WTC11 (cell line): ENCODE results near the gene SH2D3C. TPM values are rescaled to one million over a fixed set of nuclear protein-coding genes. Genes with fewer than 3 reads are reported as not detected.

Experiments
- ATAC-seq: fragments of 200-7000 bp; cut with Tn5 transposase; 2 replicates; pipeline ENCODE4 v1.10.0; 2021; ENCODE audit warnings: mild to moderate bottlenecking, moderate library complexity
- CTCF ChIA-PET: fragments of 300-600 bp; sonication (Branson Sonifier 250); formaldehyde crosslinking; loops from one replicate; lab custom pipeline; 2021; ENCODE audit warnings: antibody characterized with exemption; lab: Charles Lee
- POLR2A ChIA-PET: fragments of 350-600 bp; sonication (Branson Sonifier 250); formaldehyde crosslinking; loops from one replicate; lab custom pipeline; 2021; ENCODE audit warnings: antibody characterized with exemption; lab: Charles Lee
- DNase-seq: peaks from one replicate; pipeline ENCODE4 v3.0.0; 2021; ENCODE audit warnings: low spot score
- H3K27ac Mint-ChIP-seq: 2 replicates; pipeline ENCODE4 v1.8.0; 2021; ENCODE audit warnings: mixed read lengths
- H3K27me3 Mint-ChIP-seq: 2 replicates; pipeline ENCODE4 v1.8.0; 2021; ENCODE audit warnings: low read depth, mild to moderate bottlenecking, moderate library complexity, mixed read lengths
- H3K36me3 Mint-ChIP-seq: 2 replicates; pipeline ENCODE4 v1.8.0; 2021; ENCODE audit warnings: mixed read lengths
- H3K4me1 Mint-ChIP-seq: 2 replicates; pipeline ENCODE4 v1.8.0; 2022; ENCODE audit warnings: mixed read lengths
- H3K4me3 Mint-ChIP-seq: 2 replicates; pipeline ENCODE4 v1.8.0; 2021; ENCODE audit warnings: mild to moderate bottlenecking, moderate library complexity, mixed read lengths
- H3K9me3 Mint-ChIP-seq: 2 replicates; pipeline ENCODE4 v1.8.0; 2021; ENCODE audit warnings: mixed read lengths
- AFF4 ChIP-seq: sonication (generic); formaldehyde crosslinking; IDR thresholded peaks from 2 replicates; pipeline ENCODE4 v1.8.1; 2023; ENCODE audit warnings: mild to moderate bottlenecking, missing genetic modification reagents, borderline replicate concordance
- ATF6 ChIP-seq: sonication (generic); formaldehyde crosslinking; IDR thresholded peaks from 2 replicates; pipeline ENCODE4 v1.8.1; 2023; ENCODE audit warnings: mild to moderate bottlenecking, missing genetic modification reagents
- CTCF ChIP-seq: fragments of 200-600 bp; IDR thresholded peaks from 2 replicates; pipeline ENCODE4 v1.8.0; 2022; ENCODE audit warnings: antibody characterized with exemption
- FOXP4 ChIP-seq: sonication (generic); formaldehyde crosslinking; IDR thresholded peaks from 2 replicates; pipeline ENCODE4 v1.8.0; 2022; ENCODE audit warnings: mild to moderate bottlenecking, missing genetic modification reagents
- HMGA2 ChIP-seq: fragments of 250-450 bp; sonication (Bioruptor Pico); IDR thresholded peaks from 2 replicates; pipeline ENCODE4 v1.4.0; 2021; ENCODE audit warnings: mild to moderate bottlenecking, moderate library complexity
- HMGXB4 ChIP-seq: sonication (generic); formaldehyde crosslinking; IDR thresholded peaks from 2 replicates; pipeline ENCODE4 v1.8.1; 2023; ENCODE audit warnings: mild to moderate bottlenecking, moderate library complexity, missing genetic modification reagents
- IRF2 ChIP-seq: sonication (generic); formaldehyde crosslinking; IDR thresholded peaks from 2 replicates; pipeline ENCODE4 v1.8.0; 2022; ENCODE audit warnings: low read depth, missing genetic modification reagents, borderline replicate concordance
- KAT7 ChIP-seq: sonication (generic); formaldehyde crosslinking; IDR thresholded peaks from 2 replicates; pipeline ENCODE4 v1.8.1; 2023; ENCODE audit warnings: missing genetic modification reagents, mild to moderate bottlenecking, borderline replicate concordance
- NFYB ChIP-seq: sonication (generic); formaldehyde crosslinking; conservative IDR thresholded peaks from 2 replicates; pipeline ENCODE4 v1.8.0; 2022; ENCODE audit warnings: low read depth, missing genetic modification reagents
- NR3C1 ChIP-seq: sonication (generic); formaldehyde crosslinking; conservative IDR thresholded peaks from 2 replicates; pipeline ENCODE4 v1.8.1; 2023; ENCODE audit warnings: low read depth, mild to moderate bottlenecking, missing genetic modification reagents
- PRDM15 ChIP-seq: sonication (generic); formaldehyde crosslinking; IDR thresholded peaks from 2 replicates; pipeline ENCODE4 v1.8.0; 2022; ENCODE audit warnings: missing genetic modification reagents
- USF1 ChIP-seq: sonication (generic); formaldehyde crosslinking; IDR thresholded peaks from 2 replicates; pipeline ENCODE4 v1.8.0; 2022; ENCODE audit warnings: mild to moderate bottlenecking, missing genetic modification reagents
- ZBTB21 ChIP-seq: sonication (generic); formaldehyde crosslinking; IDR thresholded peaks from 2 replicates; pipeline ENCODE4 v1.8.1; 2023; ENCODE audit warnings: mild to moderate bottlenecking, missing genetic modification reagents, borderline replicate concordance
- ZMAT4 ChIP-seq: fragments of 250-450 bp; sonication (Bioruptor Pico); IDR thresholded peaks from 2 replicates; pipeline ENCODE4 v1.9.0; 2021; ENCODE audit warnings: mild to moderate bottlenecking
- ZNF263 ChIP-seq: sonication (generic); formaldehyde crosslinking; IDR thresholded peaks from 2 replicates; pipeline ENCODE4 v1.8.1; 2022; ENCODE audit warnings: low read depth, mild to moderate bottlenecking, moderate library complexity, missing genetic modification reagents
- ZNF317 ChIP-seq: sonication (generic); formaldehyde crosslinking; IDR thresholded peaks from 2 replicates; pipeline ENCODE4 v1.8.1; 2023; ENCODE audit warnings: low read depth, mild to moderate bottlenecking, moderate library complexity, missing genetic modification reagents, borderline replicate concordance
- ZNF416 ChIP-seq: fragments of 250-450 bp; sonication (Bioruptor Pico); IDR thresholded peaks from 2 replicates; pipeline ENCODE4 v1.9.0; 2021; ENCODE audit warnings: mild to moderate bottlenecking, inconsistent platforms
- total RNA-seq: library from RNA; stranded (reverse); gene quantifications from 3 replicates; pipeline ENCODE4 v1.2.3, GENCODE V29; 2021

The SH2D3C gene
- total RNA-seq, 1 experiment from 2014 or later = 5.4 TPM

- ChIA-PET POLR2A (interaction anchor here (0.6 kb wide), 1 partner anchor 37 kb away, joined by 10 read pairs; no protein-coding TSS in a partner anchor), CTCF (interaction anchor here (0.7 to 1.8 kb wide), 3 partner anchors 11 to 73 kb away, joined by 3 to 5 read pairs (median 3); partner anchors contain the start of gene CDK9)
- H3K27ac Mint-ChIP-seq = no peak overlapping the region
Observed at GRCh38 chr9:127796852-127797370, 18.4 kb upstream of the SH2D3C start.

More at GRCh38 chr9:127796852-127797370, 18.4 kb upstream of the SH2D3C start:
- ATAC-seq = no peak
- H3K4me3 Mint-ChIP-seq = no peak overlapping the region
- TF ChIP-seq NFYB (no peak), HMGA2 (no peak), NR3C1 (no peak), FOXP4 (CRISPR knock-in tag) (no peak), HMGXB4 (CRISPR knock-in tag) (no peak), ZNF317 (CRISPR knock-in tag) (no peak), IRF2 (CRISPR knock-in tag) (no peak), ZNF416 (CRISPR knock-in tag) (no peak), ZMAT4 (no peak), KAT7 (CRISPR knock-in tag) (no peak), CTCF (no peak), AFF4 (CRISPR knock-in tag) (no peak), PRDM15 (CRISPR knock-in tag) (no peak), USF1 (CRISPR knock-in tag) (no peak), ZBTB21 (CRISPR knock-in tag) (no peak), ZNF263 (CRISPR knock-in tag) (no peak), ATF6 (CRISPR knock-in tag) (no peak)
- TF ChIP-seq, all 79 proteins: peak for 0
- H3K9me3 Mint-ChIP-seq = no peaks in the 10 kb centered on the region
- H3K27me3 Mint-ChIP-seq = no peaks in the 10 kb centered on the region
- peaks cover 4% of the 10 kb centered on the region for H3K36me3 Mint-ChIP-seq
- H3K4me1 Mint-ChIP-seq = peaks cover 8% of the 10 kb centered on the region
- no peak for DNase-seq
